Lower leg skin (tissue), 3 donors: Measurements from ENCODE around the gene TRABD.

Experiments used
- CTCF ChIP-seq, 3 donors: fragments of 450-650 bp; IDR thresholded peaks; one replicate each; pipeline ENCODE4 v1.5.1; 2016; ENCODE audit warnings: antibody characterized with exemption in 3 of 3, mild to moderate bottlenecking in 3 of 3, moderate library complexity in 2 of 3
- POLR2A ChIP-seq, 2 donors: fragments of 450-650 bp; IDR thresholded peaks; one replicate each; pipeline ENCODE4 v1.6.1; 2016 to 2017; ENCODE audit warnings: antibody characterized with exemption in 2 of 2, mild to moderate bottlenecking in 1 of 2, moderate library complexity in 1 of 2

- no peak for TF ChIP-seq CTCF (IDR thresholded peaks at IDR 0.05)
- no peak for TF ChIP-seq POLR2A (IDR thresholded peaks at IDR 0.05)
Observed at GRCh38 chr22:50141462-50141861, 44.3 kb upstream of the TRABD start.
